ENCODE measurements around the gene NOVA1. TPM values are rescaled to one million over a fixed set of nuclear protein-coding genes. Genes with fewer than 3 reads are reported as not detected.

Gene NOVA1
- polyA plus RNA-seq, 1 donor, result 11.6 TPM

DNA sequence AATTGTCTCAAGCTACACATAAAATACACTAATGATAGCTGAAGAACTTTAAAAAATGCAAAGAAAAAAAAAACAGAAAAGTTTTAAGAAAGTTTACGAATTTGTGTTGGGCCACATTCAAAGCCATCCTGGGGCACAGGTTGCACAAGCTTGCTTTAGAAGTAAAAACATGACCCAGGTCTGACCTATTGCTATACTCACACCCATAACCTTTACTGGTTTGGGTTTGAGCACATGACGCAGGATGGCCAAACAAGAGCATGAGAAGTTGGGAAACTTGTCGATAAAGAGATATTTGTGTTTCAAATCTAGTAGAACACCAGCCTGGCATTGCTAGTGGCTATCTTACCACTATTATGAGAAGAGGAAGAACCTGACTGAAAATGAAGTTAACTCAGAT lies 143.7 kb downstream of the NOVA1 start:
- no peak overlapping the region for H3K4me3 ChIP-seq (ENCODE audit: low read length)
- H3K27ac ChIP-seq (ENCODE audit: low read length), result no peak overlapping the region
- WGBS (ENCODE audit: insufficient coverage, low lambda C conversion rate), result 100% methylated on average over 1 of the region's 3 CpGs
- no peaks in the 10 kb centered on the region for H3K36me3 ChIP-seq (ENCODE audit: control insufficient read depth, insufficient read depth, low read length)
- DNase-seq, result no peak
- no peaks in the 10 kb centered on the region for H3K9me3 ChIP-seq (ENCODE audit: control insufficient read depth, low read depth, low read length)
- H3K4me1 ChIP-seq (ENCODE audit: control insufficient read depth, insufficient read depth, low read length), result no peaks in the 10 kb centered on the region
- H3K27me3 ChIP-seq (ENCODE audit: control insufficient read depth, insufficient read depth, low read length), result no peaks in the 10 kb centered on the region

DNA sequence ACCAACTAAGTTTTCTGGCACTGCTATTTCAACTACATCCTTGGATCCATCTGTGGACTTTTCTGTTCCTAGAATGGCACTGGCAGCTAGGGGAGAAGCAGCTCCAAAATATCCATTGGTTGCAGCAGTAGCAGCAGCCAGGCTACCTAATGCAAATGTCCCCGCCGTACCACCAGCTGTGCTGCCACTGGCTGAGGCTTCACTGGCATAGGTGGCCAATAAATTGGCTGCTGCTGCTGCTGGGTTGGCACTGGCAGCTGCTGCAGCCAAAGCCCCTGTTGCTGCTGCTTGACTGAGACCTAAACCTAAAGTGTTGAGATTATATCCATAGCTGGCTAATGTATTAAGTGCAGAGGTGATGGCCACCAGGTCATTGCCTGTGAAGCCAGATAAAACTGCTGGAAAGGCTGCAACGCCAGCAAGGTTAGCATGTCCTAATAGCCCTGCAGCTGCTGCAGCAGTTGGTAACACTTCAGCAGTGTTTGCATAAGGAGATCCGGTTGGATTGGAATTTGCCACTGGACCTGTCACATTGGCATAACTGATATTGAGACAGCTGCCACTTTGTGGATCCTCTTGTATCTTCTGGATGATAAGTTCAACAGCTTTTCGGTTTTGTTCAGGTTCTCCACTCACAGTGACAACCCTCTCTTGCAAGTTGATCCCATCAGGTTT lies 149.5 kb downstream of the NOVA1 start:
- Histone ChIP-seq H3K36me3 (ENCODE audit: control insufficient read depth, insufficient read depth, low read length) (no peaks in the 10 kb centered on the region), H3K27ac (ENCODE audit: low read length) (no peak overlapping the region), H3K4me1 (ENCODE audit: control insufficient read depth, insufficient read depth, low read length) (no peaks in the 10 kb centered on the region), H3K4me3 (ENCODE audit: low read length) (no peak overlapping the region), H3K27me3 (ENCODE audit: control insufficient read depth, insufficient read depth, low read length) (no peaks in the 10 kb centered on the region), H3K9me3 (ENCODE audit: control insufficient read depth, low read depth, low read length) (no peaks in the 10 kb centered on the region)
- WGBS (ENCODE audit: insufficient coverage, low lambda C conversion rate), result no CpG with 5 or more reads among the region's 5 CpGs
- DNase-seq, result no peak

DNA sequence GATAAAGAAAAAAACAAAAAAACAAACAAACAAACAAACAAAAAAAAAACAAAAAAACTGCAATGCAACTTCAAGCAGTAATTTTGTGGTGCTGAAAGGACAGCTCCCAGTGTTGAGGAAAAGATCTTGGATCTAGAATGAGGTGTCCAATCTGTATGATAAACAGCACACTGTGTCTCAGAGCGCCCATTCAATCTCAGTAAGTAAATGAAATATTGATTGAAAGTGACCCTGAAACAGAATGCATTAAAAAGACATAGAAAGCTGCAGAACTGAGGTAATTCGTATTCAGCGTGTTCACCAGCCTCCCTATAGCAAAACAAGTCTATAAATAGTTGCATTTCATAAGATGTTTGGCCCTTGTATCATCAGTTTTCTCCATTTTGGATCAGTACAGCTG lies 153.0 kb downstream of the NOVA1 start:
- H3K9me3 ChIP-seq (ENCODE audit: control insufficient read depth, low read depth, low read length), result no peaks in the 10 kb centered on the region
- H3K4me3 ChIP-seq (ENCODE audit: low read length), result no peak overlapping the region
- H3K36me3 ChIP-seq (ENCODE audit: control insufficient read depth, insufficient read depth, low read length), result no peaks in the 10 kb centered on the region
- WGBS (ENCODE audit: insufficient coverage, low lambda C conversion rate), result 60% methylated on average over 1 of the region's 3 CpGs
- peak in 1 of 2 donors; percentile 27 for DNase-seq
- H3K4me1 ChIP-seq (ENCODE audit: control insufficient read depth, insufficient read depth, low read length), result no peaks in the 10 kb centered on the region
- H3K27ac ChIP-seq (ENCODE audit: low read length), result no peak overlapping the region
- no peaks in the 10 kb centered on the region for H3K27me3 ChIP-seq (ENCODE audit: control insufficient read depth, insufficient read depth, low read length)

DNA sequence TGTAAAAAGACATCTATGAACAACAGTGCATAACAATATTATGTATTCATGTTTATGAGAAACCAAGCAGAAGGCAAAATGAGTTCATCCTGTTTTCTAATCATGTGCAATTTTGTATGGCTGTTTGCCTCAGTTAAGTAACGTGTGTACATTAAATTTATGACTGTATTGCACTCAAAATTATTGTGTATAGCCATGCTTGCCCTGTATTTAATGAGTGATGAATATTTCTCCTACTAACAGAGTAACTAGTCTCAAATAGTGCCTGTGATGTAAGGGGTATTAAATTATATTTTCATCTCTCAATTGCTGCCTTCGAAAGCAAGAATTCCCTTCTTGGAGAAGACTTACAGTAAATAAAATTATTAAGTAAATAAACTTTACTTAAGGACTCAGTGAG lies 154.2 kb downstream of the NOVA1 start:
- no peak overlapping the region for H3K4me3 ChIP-seq (ENCODE audit: low read length)
- no peak for DNase-seq
- WGBS (ENCODE audit: insufficient coverage, low lambda C conversion rate), result 100% methylated on average over 1 of the region's 2 CpGs
- no peaks in the 10 kb centered on the region for H3K27me3 ChIP-seq (ENCODE audit: control insufficient read depth, insufficient read depth, low read length)
- no peaks in the 10 kb centered on the region for H3K36me3 ChIP-seq (ENCODE audit: control insufficient read depth, insufficient read depth, low read length)
- no peaks in the 10 kb centered on the region for H3K4me1 ChIP-seq (ENCODE audit: control insufficient read depth, insufficient read depth, low read length)
- H3K9me3 ChIP-seq (ENCODE audit: control insufficient read depth, low read depth, low read length), result no peaks in the 10 kb centered on the region
- H3K27ac ChIP-seq (ENCODE audit: low read length), result no peak overlapping the region

DNA sequence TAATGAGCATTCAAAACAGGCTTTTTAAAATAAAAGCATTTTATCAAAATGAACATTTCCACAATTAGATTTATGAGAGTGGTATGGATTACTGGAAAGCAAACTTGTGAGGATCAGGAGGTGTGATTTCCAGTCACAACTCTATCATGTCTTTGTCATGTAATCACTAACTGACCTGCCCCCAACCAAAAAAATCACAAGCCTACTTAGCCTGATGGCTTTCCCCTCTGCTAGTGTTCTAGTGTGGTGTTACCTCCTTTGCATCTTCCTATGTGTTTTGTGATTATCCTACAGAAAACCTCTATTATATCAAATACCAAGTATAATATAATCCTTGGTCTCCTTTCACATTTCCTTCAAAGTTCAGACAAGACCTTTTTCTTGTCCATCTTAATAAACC lies 168.6 kb downstream of the NOVA1 start:
- no peak for DNase-seq
- H3K27me3 ChIP-seq (ENCODE audit: control insufficient read depth, insufficient read depth, low read length), result no peaks in the 10 kb centered on the region
- H3K9me3 ChIP-seq (ENCODE audit: control insufficient read depth, low read depth, low read length), result no peaks in the 10 kb centered on the region
- no peak overlapping the region for H3K4me3 ChIP-seq (ENCODE audit: low read length)
- no peaks in the 10 kb centered on the region for H3K4me1 ChIP-seq (ENCODE audit: control insufficient read depth, insufficient read depth, low read length)
- H3K36me3 ChIP-seq (ENCODE audit: control insufficient read depth, insufficient read depth, low read length), result no peaks in the 10 kb centered on the region
- H3K27ac ChIP-seq (ENCODE audit: low read length), result no peak overlapping the region

DNA sequence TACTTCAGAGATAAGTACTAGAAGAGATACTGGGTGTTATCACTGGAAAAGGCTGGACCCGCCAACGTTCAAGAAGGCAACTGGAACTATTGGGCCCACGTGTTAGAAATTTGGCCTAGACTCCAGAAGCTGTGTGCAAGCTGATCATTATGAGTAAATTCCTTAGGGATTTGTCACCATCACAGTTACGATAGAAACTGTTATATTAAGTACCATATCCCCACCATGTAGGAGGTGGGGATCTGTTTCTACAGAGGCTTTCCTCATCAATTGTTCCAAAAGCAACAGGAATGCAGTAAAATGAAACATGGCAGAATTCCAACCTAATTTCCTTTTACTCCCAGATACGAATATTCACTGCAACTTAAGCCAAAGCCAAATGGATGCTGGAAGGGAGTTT lies 170.7 kb downstream of the NOVA1 start:
- H3K4me3 ChIP-seq (ENCODE audit: low read length), result no peak overlapping the region
- H3K9me3 ChIP-seq (ENCODE audit: control insufficient read depth, low read depth, low read length), result no peaks in the 10 kb centered on the region
- no peak overlapping the region for H3K27ac ChIP-seq (ENCODE audit: low read length)
- no peak for DNase-seq
- H3K27me3 ChIP-seq (ENCODE audit: control insufficient read depth, insufficient read depth, low read length), result no peaks in the 10 kb centered on the region
- H3K4me1 ChIP-seq (ENCODE audit: control insufficient read depth, insufficient read depth, low read length), result no peaks in the 10 kb centered on the region
- H3K36me3 ChIP-seq (ENCODE audit: control insufficient read depth, insufficient read depth, low read length), result no peaks in the 10 kb centered on the region
- 80% methylated on average over 1 of the region's 5 CpGs for WGBS (ENCODE audit: insufficient coverage, low lambda C conversion rate)

DNA sequence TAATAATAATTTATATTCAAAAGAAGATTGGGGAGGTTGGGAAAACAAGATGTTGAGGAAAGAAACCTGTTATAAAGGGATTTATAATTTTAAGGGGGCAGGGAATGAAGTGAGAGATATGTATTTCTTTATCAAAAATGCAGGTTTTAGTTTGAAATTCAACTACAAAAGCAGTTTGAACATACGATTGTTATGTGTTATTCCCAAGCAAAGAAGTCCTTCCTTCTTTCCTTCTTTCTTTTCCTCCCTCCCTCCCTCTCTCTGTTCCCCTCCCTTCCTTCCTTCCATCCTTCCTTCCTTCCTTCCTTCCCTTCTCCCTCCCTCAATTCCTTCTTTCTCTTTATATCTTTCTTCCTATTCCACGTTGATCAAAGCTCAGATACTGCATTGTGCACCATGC lies 173.3 kb downstream of the NOVA1 start:
- Histone ChIP-seq H3K27me3 (ENCODE audit: control insufficient read depth, insufficient read depth, low read length) (no peaks in the 10 kb centered on the region), H3K27ac (ENCODE audit: low read length) (no peak overlapping the region), H3K9me3 (ENCODE audit: control insufficient read depth, low read depth, low read length) (no peaks in the 10 kb centered on the region), H3K4me1 (ENCODE audit: control insufficient read depth, insufficient read depth, low read length) (no peaks in the 10 kb centered on the region), H3K4me3 (ENCODE audit: low read length) (no peak overlapping the region), H3K36me3 (ENCODE audit: control insufficient read depth, insufficient read depth, low read length) (no peaks in the 10 kb centered on the region)
- DNase-seq, result no peak
- WGBS (ENCODE audit: insufficient coverage, low lambda C conversion rate), result 83% methylated on average over 2 of the region's 2 CpGs

DNA sequence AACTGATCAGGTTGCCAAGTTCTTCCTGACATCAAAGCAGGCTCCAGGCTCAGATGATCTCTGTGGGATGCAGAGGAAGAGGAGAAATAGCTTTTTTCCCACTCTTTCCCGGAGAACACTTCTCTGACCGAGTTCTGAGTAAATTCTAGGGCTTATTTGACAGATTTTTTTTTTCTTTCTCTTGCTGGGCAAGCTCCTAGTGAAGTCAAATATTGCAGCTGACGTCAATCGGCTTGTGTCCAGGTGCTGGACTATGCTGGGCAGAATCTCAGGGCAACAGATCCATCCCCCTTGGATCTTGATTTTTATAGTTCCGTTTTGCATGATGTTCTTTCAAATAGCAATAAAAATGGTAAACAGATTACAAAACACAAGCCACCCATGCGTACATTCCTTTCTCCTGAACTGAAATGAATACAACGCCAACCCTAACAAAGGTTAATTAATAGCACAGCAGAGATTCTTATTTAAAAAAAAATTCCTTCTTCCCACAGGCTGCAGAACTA lies 182.2 kb downstream of the NOVA1 start:
- H3K27ac ChIP-seq (ENCODE audit: low read length), result no peak overlapping the region
- no peaks in the 10 kb centered on the region for H3K4me1 ChIP-seq (ENCODE audit: control insufficient read depth, insufficient read depth, low read length)
- no peaks in the 10 kb centered on the region for H3K9me3 ChIP-seq (ENCODE audit: control insufficient read depth, low read depth, low read length)
- no peak for DNase-seq
- H3K4me3 ChIP-seq (ENCODE audit: low read length), result no peak overlapping the region
- no peaks in the 10 kb centered on the region for H3K27me3 ChIP-seq (ENCODE audit: control insufficient read depth, insufficient read depth, low read length)
- 60% methylated on average over 1 of the region's 7 CpGs for WGBS (ENCODE audit: insufficient coverage, low lambda C conversion rate)
- H3K36me3 ChIP-seq (ENCODE audit: control insufficient read depth, insufficient read depth, low read length), result no peaks in the 10 kb centered on the region

DNA sequence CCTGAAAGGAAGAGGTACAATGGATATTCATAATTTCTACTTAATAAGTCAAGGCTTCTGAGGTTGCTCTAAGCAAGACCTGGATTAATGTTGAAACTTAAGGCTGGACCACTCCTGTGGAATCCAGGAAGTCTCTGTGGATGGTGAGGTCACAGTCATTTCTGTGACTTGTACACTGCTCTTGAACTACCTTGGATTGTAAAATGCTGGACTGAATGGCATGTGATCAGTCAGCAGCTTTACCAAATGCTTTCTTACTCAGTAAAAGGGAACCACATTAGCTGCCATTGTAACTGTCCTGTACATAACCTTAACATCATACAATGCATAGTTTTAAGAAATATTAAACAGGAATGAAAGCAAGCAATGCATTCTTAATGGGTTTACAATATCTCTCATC lies 182.9 kb downstream of the NOVA1 start:
- no peaks in the 10 kb centered on the region for H3K4me1 ChIP-seq (ENCODE audit: control insufficient read depth, insufficient read depth, low read length)
- H3K36me3 ChIP-seq (ENCODE audit: control insufficient read depth, insufficient read depth, low read length), result no peaks in the 10 kb centered on the region
- no peaks in the 10 kb centered on the region for H3K27me3 ChIP-seq (ENCODE audit: control insufficient read depth, insufficient read depth, low read length)
- H3K9me3 ChIP-seq (ENCODE audit: control insufficient read depth, low read depth, low read length), result no peaks in the 10 kb centered on the region
- peak; percentile 55 to 63 for DNase-seq
- H3K27ac ChIP-seq (ENCODE audit: low read length), result no peak overlapping the region
- H3K4me3 ChIP-seq (ENCODE audit: low read length), result no peak overlapping the region

DNA sequence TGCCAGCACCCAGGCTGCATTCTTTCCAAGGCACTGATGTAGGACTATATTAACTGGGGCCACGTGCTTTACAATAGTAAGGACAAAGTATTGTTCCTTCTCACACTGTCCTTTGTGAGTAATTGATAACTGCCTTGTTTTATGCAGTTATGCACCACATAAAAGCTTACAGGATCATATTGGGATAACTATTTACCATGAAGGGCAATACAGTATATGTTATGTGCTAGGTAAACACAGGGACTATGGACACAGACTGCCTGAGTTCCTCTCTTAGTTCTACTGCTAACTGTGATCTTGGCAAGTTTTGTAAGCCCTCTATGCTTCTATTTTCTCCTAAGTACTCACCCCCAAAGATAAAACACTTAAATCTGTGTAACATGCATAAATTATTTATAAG lies 183.7 kb downstream of the NOVA1 start:
- Histone ChIP-seq H3K27me3 (ENCODE audit: control insufficient read depth, insufficient read depth, low read length) (no peaks in the 10 kb centered on the region), H3K4me1 (ENCODE audit: control insufficient read depth, insufficient read depth, low read length) (no peaks in the 10 kb centered on the region), H3K4me3 (ENCODE audit: low read length) (no peak overlapping the region), H3K36me3 (ENCODE audit: control insufficient read depth, insufficient read depth, low read length) (no peaks in the 10 kb centered on the region), H3K27ac (ENCODE audit: low read length) (no peak overlapping the region), H3K9me3 (ENCODE audit: control insufficient read depth, low read depth, low read length) (no peaks in the 10 kb centered on the region)
- WGBS (ENCODE audit: insufficient coverage, low lambda C conversion rate), result no CpG with 5 or more reads among the region's 1 CpG
- DNase-seq, result no peak

DNA sequence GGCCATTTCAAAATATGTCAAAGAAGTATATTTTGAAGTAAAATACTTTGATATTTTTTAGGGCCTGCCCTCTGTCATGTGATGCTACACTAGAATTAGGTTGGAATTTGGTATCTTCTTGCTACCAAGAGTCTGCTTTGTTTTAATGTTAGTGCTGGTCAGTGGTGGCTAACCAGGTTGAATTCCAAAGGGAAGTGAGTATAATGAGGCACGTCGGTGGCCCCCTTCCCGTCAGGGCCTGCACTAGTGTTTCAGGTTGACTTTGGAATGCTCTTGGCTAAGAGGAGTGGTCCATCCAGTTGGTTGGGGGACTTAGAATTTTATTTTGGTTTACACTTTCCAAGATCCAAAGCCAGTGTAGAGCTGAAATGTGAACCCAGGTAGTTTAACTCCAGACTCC lies 185.4 kb downstream of the NOVA1 start:
- no peaks in the 10 kb centered on the region for H3K9me3 ChIP-seq (ENCODE audit: control insufficient read depth, low read depth, low read length)
- no peak overlapping the region for H3K27ac ChIP-seq (ENCODE audit: low read length)
- no CpG with 5 or more reads among the region's 3 CpGs for WGBS (ENCODE audit: insufficient coverage, low lambda C conversion rate)
- DNase-seq, result no peak
- H3K4me3 ChIP-seq (ENCODE audit: low read length), result no peak overlapping the region
- H3K4me1 ChIP-seq (ENCODE audit: control insufficient read depth, insufficient read depth, low read length), result no peaks in the 10 kb centered on the region
- no peaks in the 10 kb centered on the region for H3K27me3 ChIP-seq (ENCODE audit: control insufficient read depth, insufficient read depth, low read length)
- H3K36me3 ChIP-seq (ENCODE audit: control insufficient read depth, insufficient read depth, low read length), result no peaks in the 10 kb centered on the region

Measured in large intestine (tissue), 3 donors.